ENCODE measurements around the gene EP400. TPM values are rescaled to one million over a fixed set of nuclear protein-coding genes. Genes with fewer than 3 reads are reported as not detected.

EP400 gene
- total and polyA plus RNA-seq, 8 donors: 5.2 to 39.8 (median 21.6) TPM

DNA sequence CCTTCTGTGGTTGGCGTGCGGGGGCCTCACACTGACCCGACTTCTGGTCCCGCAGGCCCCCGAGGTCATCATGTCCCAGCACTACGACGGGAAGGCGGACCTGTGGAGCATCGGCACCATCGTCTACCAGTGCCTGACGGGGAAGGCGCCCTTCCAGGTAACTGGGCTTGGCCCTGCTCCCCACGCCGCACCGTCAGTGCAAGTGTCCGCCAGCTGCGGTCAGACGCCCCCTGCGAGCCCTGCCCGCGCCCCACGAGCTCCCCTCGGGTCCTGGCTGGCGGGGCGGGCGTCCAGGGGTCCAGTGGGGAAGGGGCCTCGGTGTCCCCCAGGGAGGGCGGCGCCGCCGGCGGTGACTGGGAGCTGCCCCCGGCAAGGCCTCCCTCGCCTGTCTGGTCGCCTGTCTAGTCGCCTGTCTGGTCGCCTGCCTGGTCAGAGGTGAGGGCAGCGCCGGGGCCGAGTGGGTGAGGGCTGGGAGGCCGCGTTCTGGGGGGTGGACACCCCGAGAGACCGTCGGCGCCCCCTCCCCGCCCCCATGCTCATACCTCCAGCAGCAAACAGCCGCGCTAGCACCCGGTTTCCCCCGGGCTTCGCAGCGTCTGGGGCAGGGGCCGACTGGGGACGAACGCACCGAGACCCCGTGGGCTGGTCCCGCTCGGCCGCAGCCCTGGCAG lies 40.5 kb upstream of the EP400 start:
- intact Hi-C loops (cut with DNase I; ENCODE audit: low total_unique reads): no loop called here
- H3K4me1 ChIP-seq: peaks cover 13 to 34% (median 25%) of the 10 kb centered on the region in 4 donors
- H3K36me3 ChIP-seq: peaks cover 60 to 86% (median 82%) of the 10 kb centered on the region in 4 donors
- H3K27ac ChIP-seq: no peak overlapping the region
- DNase-seq: no peak
- H3K27me3 ChIP-seq: no peaks in the 10 kb centered on the region
- WGBS, 5 donors: 94 to 97% (median 96%) methylated on average over 38 to 61 of the region's 61 CpGs
- TF ChIP-seq, protein P1, sequence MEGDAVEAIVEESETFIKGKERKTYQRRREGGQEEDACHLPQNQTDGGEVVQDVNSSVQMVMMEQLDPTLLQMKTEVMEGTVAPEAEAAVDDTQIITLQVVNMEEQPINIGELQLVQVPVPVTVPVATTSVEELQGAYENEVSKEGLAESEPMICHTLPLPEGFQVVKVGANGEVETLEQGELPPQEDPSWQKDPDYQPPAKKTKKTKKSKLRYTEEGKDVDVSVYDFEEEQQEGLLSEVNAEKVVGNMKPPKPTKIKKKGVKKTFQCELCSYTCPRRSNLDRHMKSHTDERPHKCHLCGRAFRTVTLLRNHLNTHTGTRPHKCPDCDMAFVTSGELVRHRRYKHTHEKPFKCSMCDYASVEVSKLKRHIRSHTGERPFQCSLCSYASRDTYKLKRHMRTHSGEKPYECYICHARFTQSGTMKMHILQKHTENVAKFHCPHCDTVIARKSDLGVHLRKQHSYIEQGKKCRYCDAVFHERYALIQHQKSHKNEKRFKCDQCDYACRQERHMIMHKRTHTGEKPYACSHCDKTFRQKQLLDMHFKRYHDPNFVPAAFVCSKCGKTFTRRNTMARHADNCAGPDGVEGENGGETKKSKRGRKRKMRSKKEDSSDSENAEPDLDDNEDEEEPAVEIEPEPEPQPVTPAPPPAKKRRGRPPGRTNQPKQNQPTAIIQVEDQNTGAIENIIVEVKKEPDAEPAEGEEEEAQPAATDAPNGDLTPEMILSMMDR (IDR thresholded peaks at IDR 0.05): no peak
- TF ChIP-seq POLR2AphosphoS5 (IDR thresholded peaks at IDR 0.05) (no peak), POLR2A (IDR thresholded peaks at IDR 0.05) (no peak), EP300 (IDR thresholded peaks at IDR 0.05) (no peak)
- no peaks in the 10 kb centered on the region for H3K9me3 ChIP-seq
- no peak overlapping the region for H3K4me3 ChIP-seq

DNA sequence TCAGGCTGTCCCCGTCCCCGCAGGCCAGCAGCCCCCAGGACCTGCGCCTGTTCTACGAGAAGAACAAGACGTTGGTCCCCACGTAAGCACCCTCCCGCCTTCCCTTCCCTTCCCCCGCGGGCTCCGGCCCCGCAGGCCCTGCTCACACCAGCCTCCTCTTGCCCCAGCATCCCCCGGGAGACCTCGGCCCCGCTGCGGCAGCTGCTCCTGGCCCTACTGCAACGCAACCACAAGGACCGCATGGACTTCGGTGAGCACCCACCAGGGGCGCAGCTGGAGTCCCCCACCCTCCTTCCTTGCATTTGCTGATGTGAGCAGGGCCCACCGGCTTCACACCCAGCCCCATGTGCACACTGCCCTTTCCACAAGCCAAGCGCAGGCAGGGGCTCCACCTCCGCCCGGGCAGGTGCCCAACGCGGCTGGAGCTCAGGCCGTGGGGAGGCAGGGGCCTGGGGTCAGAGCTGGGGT lies 40.0 kb upstream of the EP400 start:
- WGBS, 5 donors: 92 to 95% (median 94%) methylated on average over 22 to 26 of the region's 26 CpGs
- H3K27me3 ChIP-seq: no peaks in the 10 kb centered on the region
- H3K27ac ChIP-seq: no peak overlapping the region
- peaks cover 13 to 29% (median 20%) of the 10 kb centered on the region in 4 donors for H3K4me1 ChIP-seq
- DNase-seq: no peak
- intact Hi-C loops (cut with DNase I; ENCODE audit: low total_unique reads): no loop called here
- H3K36me3 ChIP-seq: peaks cover 65 to 92% (median 86%) of the 10 kb centered on the region in 4 donors
- H3K9me3 ChIP-seq: no peaks in the 10 kb centered on the region
- TF ChIP-seq POLR2AphosphoS5 (IDR thresholded peaks at IDR 0.05): no peak
- TF ChIP-seq, protein P1 (IDR thresholded peaks at IDR 0.05): no peak
- no peak for TF ChIP-seq EP300 (IDR thresholded peaks at IDR 0.05)
- TF ChIP-seq POLR2A (IDR thresholded peaks at IDR 0.05): no peak
- H3K4me3 ChIP-seq: no peak overlapping the region

- DNase-seq: no peak
These were observed 39.3 kb upstream of the EP400 start for GRCh38 chr12:131910302-131911027.

More at GRCh38 chr12:131910302-131911027, 39.3 kb upstream of the EP400 start:
- no peaks in the 10 kb centered on the region for H3K9me3 ChIP-seq
- H3K4me1 ChIP-seq: peaks cover 9 to 22% (median 17%) of the 10 kb centered on the region in 4 donors
- H3K36me3 ChIP-seq: peaks cover 72 to 95% (median 92%) of the 10 kb centered on the region in 4 donors
- H3K27me3 ChIP-seq: no peaks in the 10 kb centered on the region
- TF ChIP-seq, protein P1 (IDR thresholded peaks at IDR 0.05): no peak
- no peak for TF ChIP-seq POLR2A (IDR thresholded peaks at IDR 0.05)
- TF ChIP-seq EP300 (IDR thresholded peaks at IDR 0.05): no peak
- no peak for TF ChIP-seq POLR2AphosphoS5 (IDR thresholded peaks at IDR 0.05)
- no peak overlapping the region for H3K27ac ChIP-seq
- no peak overlapping the region for H3K4me3 ChIP-seq
- intact Hi-C loops (cut with DNase I; ENCODE audit: low total_unique reads): no loop called here
- WGBS, 5 donors: 80 to 88% (median 87%) methylated on average over 17 to 23 of the region's 23 CpGs
